ENCODE measurements around the gene CMTM8. TPM values are rescaled to one million over a fixed set of nuclear protein-coding genes. Genes with fewer than 3 reads are reported as not detected.
A peak's percentile ranks its signal among the peaks of the same experiment; 100 is the strongest.
"Not testable (repeated sequence)": the region's sequence is repeated elsewhere in the genome, so short reads cannot be mapped to it uniquely, and the experiment has no call there.

Gene CMTM8, protein sequence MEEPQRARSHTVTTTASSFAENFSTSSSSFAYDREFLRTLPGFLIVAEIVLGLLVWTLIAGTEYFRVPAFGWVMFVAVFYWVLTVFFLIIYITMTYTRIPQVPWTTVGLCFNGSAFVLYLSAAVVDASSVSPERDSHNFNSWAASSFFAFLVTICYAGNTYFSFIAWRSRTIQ
- 0.53 TPM for total RNA-seq
- 1 to 10 TPM; 2.0 to 3.9 (median 2.4) TPM for polyA plus RNA-seq (ENCODE audit: insufficient read depth in 1 of 8, insufficient read length in 8 of 8, low replicate concordance in 1 of 8)
- long read RNA-seq, donor 1: 0 reads
- long read RNA-seq, donor 2, partial matches to known transcripts: 0 of 1 reads
- long read RNA-seq, donor 2, other reads (novel, unspliced or antisense): 0 of 1 reads
- long read RNA-seq, donor 3, partial matches to known transcripts: 0 of 4 reads
- long read RNA-seq, donor 3, other reads (novel, unspliced or antisense): 0 of 4 reads
- long read RNA-seq, donor 4, partial matches to known transcripts: 0 of 4 reads
- long read RNA-seq, donor 4, other reads (novel, unspliced or antisense): 0 of 4 reads
- long read RNA-seq, donor 5, transcript CMTM8-201 (4 exons, 1,174 nt): major isoform, 5 of 5 reads
- long read RNA-seq, donor 5, partial matches to known transcripts: 0 of 5 reads
- long read RNA-seq, donor 5, other reads (novel, unspliced or antisense): 0 of 5 reads
- long read RNA-seq, donor 6, transcript CMTM8-201 (4 exons, 1,174 nt): major isoform, 6 of 7 reads
- long read RNA-seq, donor 6, partial matches to known transcripts: 0 of 7 reads
- long read RNA-seq, donor 6, other reads (novel, unspliced or antisense): 0 of 7 reads
- long read RNA-seq, donor 7: 0 reads
- long read RNA-seq, donor 8: 0 reads
- long read RNA-seq, donor 9, partial matches to known transcripts: 0 of 1 reads
- long read RNA-seq, donor 9, other reads (novel, unspliced or antisense): 0 of 1 reads
- long read RNA-seq, donor 10, partial matches to known transcripts: 0 of 1 reads
- long read RNA-seq, donor 10, other reads (novel, unspliced or antisense): 0 of 1 reads
- long read RNA-seq, donor 11: 0 reads

- peaks cover 13% of the 10 kb centered on the region for H3K4me1 ChIP-seq (ENCODE audit: control insufficient read depth, insufficient read depth, low read length)
- peak; percentile 66 for DNase-seq
- peak within 1 kb of the TSS; percentile 70 for H3K4me3 ChIP-seq (ENCODE audit: low read length)
- H3K9me3 ChIP-seq (replicated peaks; ENCODE audit: control insufficient read depth, low read depth, low read length): peaks cover 4% of the 10 kb centered on the region
- WGBS (ENCODE audit: insufficient coverage): under 1% methylated on average over 90 of the region's 96 CpGs
- H3K36me3 ChIP-seq (ENCODE audit: control insufficient read depth, insufficient read depth, low read length): no peaks in the 10 kb centered on the region
- H3K27ac ChIP-seq (ENCODE audit: low read length): peak within 1 kb of the TSS; percentile 55
- H3K27me3 ChIP-seq (ENCODE audit: control insufficient read depth, insufficient read depth, low read length): peaks cover 18% of the 10 kb centered on the region
These were observed at the start of gene CMTM8 for GRCh38 chr3:32238453-32239306. Gene CMTM8 (plus strand): TSS chr3:32238680. CDS start chr3:32238973, 293 bp downstream.

DNA sequence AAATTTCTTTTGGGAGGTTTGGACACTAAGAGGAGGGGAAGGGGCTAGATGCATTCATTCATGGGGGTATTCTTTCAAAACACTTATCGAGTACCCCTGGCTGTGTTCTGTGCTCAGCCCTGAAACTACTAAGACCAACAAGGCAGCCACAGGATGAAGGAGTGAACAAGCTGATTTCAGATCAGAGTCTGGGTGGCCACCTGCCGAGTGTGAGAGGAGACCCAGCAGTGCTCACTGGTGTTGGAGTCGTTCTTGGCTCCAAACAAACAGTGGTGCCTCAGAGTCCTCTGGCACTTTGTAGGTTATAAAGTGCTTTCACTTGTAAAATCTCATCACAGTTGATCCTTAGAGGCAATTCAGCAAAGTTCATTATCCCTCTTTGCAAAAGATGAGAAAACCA lies 48.8 kb upstream of the CMTM8 start:
- no peaks in the 10 kb centered on the region for H3K36me3 ChIP-seq (ENCODE audit: control insufficient read depth, insufficient read depth, low read length)
- 52% methylated on average over 3 of the region's 3 CpGs for WGBS (ENCODE audit: insufficient coverage)
- DNase-seq: no peak
- no peaks in the 10 kb centered on the region for H3K9me3 ChIP-seq (replicated peaks; ENCODE audit: control insufficient read depth, low read depth, low read length)
- no peak overlapping the region for H3K27ac ChIP-seq (ENCODE audit: low read length)
- H3K27me3 ChIP-seq (ENCODE audit: control insufficient read depth, insufficient read depth, low read length): no peaks in the 10 kb centered on the region
- H3K4me3 ChIP-seq (ENCODE audit: low read length): no peak overlapping the region
- H3K4me1 ChIP-seq (ENCODE audit: control insufficient read depth, insufficient read depth, low read length): no peaks in the 10 kb centered on the region

DNA sequence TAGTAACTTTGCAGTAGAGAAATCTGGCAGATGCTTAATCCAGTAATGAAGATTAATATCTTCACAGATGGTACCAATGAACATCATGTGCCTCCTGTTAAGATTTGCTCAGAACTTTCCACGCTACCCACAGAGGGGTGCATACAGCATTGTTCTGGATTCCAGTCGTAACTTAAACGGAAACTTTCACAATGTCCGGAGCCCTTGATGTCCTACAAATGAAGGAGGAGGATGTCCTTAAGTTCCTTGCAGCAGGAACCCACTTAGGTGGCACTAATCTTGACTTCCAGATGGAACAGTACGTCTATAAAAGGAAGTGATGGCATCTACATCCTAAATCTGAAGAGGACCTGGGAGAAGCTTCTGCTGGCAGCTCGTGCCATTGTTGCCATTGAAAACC lies 47.9 kb upstream of the CMTM8 start:
- H3K36me3 ChIP-seq (ENCODE audit: control insufficient read depth, insufficient read depth, low read length); H3K4me1 ChIP-seq (ENCODE audit: control insufficient read depth, insufficient read depth, low read length); H3K27ac ChIP-seq (ENCODE audit: low read length); H3K27me3 ChIP-seq (ENCODE audit: control insufficient read depth, insufficient read depth, low read length); H3K9me3 ChIP-seq (replicated peaks; ENCODE audit: control insufficient read depth, low read depth, low read length); H3K4me3 ChIP-seq (ENCODE audit: low read length); DNase-seq: not testable (repeated sequence)
- 85% methylated on average over 3 of the region's 6 CpGs for WGBS (ENCODE audit: insufficient coverage)

DNA sequence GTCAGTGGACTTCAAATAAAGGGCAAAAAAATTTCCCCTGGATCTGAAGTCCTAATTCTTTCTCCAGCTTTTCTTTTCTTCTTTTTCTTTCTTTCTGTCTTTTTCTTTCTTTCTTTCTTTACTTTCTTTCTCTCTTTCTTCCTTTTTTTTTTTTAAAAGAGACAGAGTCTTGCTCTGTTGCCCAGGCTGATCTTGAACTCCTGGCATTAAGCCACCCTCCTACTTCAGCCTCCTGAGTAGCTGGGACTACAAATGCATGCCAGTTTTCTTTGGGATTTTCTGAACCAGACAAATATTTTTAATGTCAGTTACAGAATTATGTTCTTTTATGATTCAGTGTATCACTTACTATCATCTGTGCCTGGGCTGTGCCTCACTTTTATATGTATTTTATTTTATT lies 45.4 kb upstream of the CMTM8 start:
- Histone ChIP-seq H3K36me3 (ENCODE audit: control insufficient read depth, insufficient read depth, low read length) (no peaks in the 10 kb centered on the region), H3K27me3 (ENCODE audit: control insufficient read depth, insufficient read depth, low read length) (no peaks in the 10 kb centered on the region), H3K4me1 (ENCODE audit: control insufficient read depth, insufficient read depth, low read length) (no peaks in the 10 kb centered on the region), H3K27ac (ENCODE audit: low read length) (no peak overlapping the region), H3K4me3 (ENCODE audit: low read length) (no peak overlapping the region), H3K9me3 (replicated peaks; ENCODE audit: control insufficient read depth, low read depth, low read length) (no peaks in the 10 kb centered on the region)
- no peak for DNase-seq

GRCh38 chr3:32194653-32195052 lies 43.8 kb upstream of the CMTM8 start:
- H3K4me1 ChIP-seq (ENCODE audit: control insufficient read depth, insufficient read depth, low read length): peaks cover under 1% of the 10 kb centered on the region
- H3K27ac ChIP-seq (ENCODE audit: low read length): no peak overlapping the region

DNA sequence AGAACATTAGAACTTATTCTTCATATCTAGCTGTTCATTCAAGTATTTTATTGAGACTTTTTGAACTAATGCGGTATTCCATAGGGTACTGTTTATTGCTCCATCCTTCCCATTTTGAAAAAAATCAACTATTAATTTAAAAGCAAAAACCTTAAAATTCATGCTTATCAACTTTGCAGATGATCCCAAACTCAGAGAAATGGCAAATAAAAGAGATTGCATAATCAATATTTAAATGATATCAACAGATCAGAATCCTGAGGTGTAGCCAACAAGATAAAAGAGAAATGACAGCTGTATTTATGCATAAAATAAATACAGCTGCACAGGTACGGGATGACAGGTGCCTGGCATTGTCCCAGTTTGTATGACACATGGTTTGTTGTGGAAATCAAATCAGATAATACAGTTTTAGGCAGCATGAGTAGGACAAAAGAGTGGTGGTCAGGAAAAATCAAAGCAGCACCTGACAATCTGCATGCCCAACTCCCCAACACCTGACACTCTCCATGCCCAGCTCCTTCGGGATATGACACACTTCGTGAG lies 42.4 kb upstream of the CMTM8 start:
- Histone ChIP-seq H3K4me1 (ENCODE audit: control insufficient read depth, insufficient read depth, low read length) (peaks cover 9% of the 10 kb centered on the region), H3K27me3 (ENCODE audit: control insufficient read depth, insufficient read depth, low read length) (no peaks in the 10 kb centered on the region), H3K9me3 (replicated peaks; ENCODE audit: control insufficient read depth, low read depth, low read length) (no peaks in the 10 kb centered on the region), H3K4me3 (ENCODE audit: low read length) (no peak overlapping the region), H3K27ac (ENCODE audit: low read length) (no peak overlapping the region), H3K36me3 (ENCODE audit: control insufficient read depth, insufficient read depth, low read length) (no peaks in the 10 kb centered on the region)
- DNase-seq: no peak
- 50% methylated on average over 1 of the region's 4 CpGs for WGBS (ENCODE audit: insufficient coverage)

More at GRCh38 chr3:32194653-32195052, 43.8 kb upstream of the CMTM8 start:
- Histone ChIP-seq H3K27me3 (ENCODE audit: control insufficient read depth, insufficient read depth, low read length) (no peaks in the 10 kb centered on the region), H3K4me3 (ENCODE audit: low read length) (no peak overlapping the region), H3K9me3 (replicated peaks; ENCODE audit: control insufficient read depth, low read depth, low read length) (no peaks in the 10 kb centered on the region), H3K36me3 (ENCODE audit: control insufficient read depth, insufficient read depth, low read length) (no peaks in the 10 kb centered on the region)
- 69% methylated on average over 1 of the region's 1 CpG for WGBS (ENCODE audit: insufficient coverage)
- DNase-seq: no peak

GRCh38 chr3:32197991-32198390 lies 40.5 kb upstream of the CMTM8 start:
- Histone ChIP-seq H3K27me3 (ENCODE audit: control insufficient read depth, insufficient read depth, low read length) (no peaks in the 10 kb centered on the region), H3K27ac (ENCODE audit: low read length) (no peak overlapping the region), H3K4me3 (ENCODE audit: low read length) (no peak overlapping the region), H3K9me3 (replicated peaks; ENCODE audit: control insufficient read depth, low read depth, low read length) (no peaks in the 10 kb centered on the region), H3K4me1 (ENCODE audit: control insufficient read depth, insufficient read depth, low read length) (peaks cover 16% of the 10 kb centered on the region), H3K36me3 (ENCODE audit: control insufficient read depth, insufficient read depth, low read length) (no peaks in the 10 kb centered on the region)
- whole genome bisulfite sequencing (ENCODE audit: insufficient coverage): no CpG with 5 or more reads among the region's 1 CpG
- no peak for DNase-seq

- H3K27ac ChIP-seq (ENCODE audit: low read length): no peak overlapping the region
- H3K27me3 ChIP-seq (ENCODE audit: control insufficient read depth, insufficient read depth, low read length): no peaks in the 10 kb centered on the region
- no peaks in the 10 kb centered on the region for H3K9me3 ChIP-seq (replicated peaks; ENCODE audit: control insufficient read depth, low read depth, low read length)
- H3K4me3 ChIP-seq (ENCODE audit: low read length): no peak overlapping the region
- H3K4me1 ChIP-seq (ENCODE audit: control insufficient read depth, insufficient read depth, low read length): peaks cover 16% of the 10 kb centered on the region
- DNase-seq: no peak
- H3K36me3 ChIP-seq (ENCODE audit: control insufficient read depth, insufficient read depth, low read length): no peaks in the 10 kb centered on the region
- 78% methylated on average over 3 of the region's 3 CpGs for WGBS (ENCODE audit: insufficient coverage)
These were observed 39.8 kb upstream of the CMTM8 start for GRCh38 chr3:32198714-32199113.

DNA sequence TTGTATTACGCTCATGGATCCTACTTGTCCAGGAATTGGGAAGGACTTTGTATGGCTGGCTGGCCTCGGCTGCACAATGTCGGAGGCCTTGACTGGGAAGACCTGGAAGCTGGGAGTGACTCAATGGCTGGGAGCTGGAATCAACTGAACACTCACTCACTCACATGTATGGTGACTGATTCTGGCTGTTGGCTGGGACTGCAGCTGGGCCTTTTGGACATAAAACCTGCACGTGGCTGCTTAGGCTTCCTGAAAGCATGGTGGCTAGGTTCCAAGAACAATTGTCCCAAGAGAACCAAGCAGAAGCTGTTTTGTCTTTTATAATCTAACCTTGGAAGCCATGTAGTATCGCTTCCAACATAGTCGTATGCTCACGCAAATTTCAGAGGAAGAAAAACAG lies 38.0 kb upstream of the CMTM8 start:
- WGBS (ENCODE audit: insufficient coverage): 29% methylated on average over 2 of the region's 7 CpGs
- DNase-seq: peak; percentile 97

More for the DNA sequence above, 38.0 kb upstream of the CMTM8 start:
- H3K36me3 ChIP-seq (ENCODE audit: control insufficient read depth, insufficient read depth, low read length): no peaks in the 10 kb centered on the region
- no peaks in the 10 kb centered on the region for H3K27me3 ChIP-seq (ENCODE audit: control insufficient read depth, insufficient read depth, low read length)
- H3K4me3 ChIP-seq (ENCODE audit: low read length): no peak overlapping the region
- peak overlapping the region; percentile 75 for H3K27ac ChIP-seq (ENCODE audit: low read length)
- no peaks in the 10 kb centered on the region for H3K9me3 ChIP-seq (replicated peaks; ENCODE audit: control insufficient read depth, low read depth, low read length)
- H3K4me1 ChIP-seq (ENCODE audit: control insufficient read depth, insufficient read depth, low read length): peaks cover 16% of the 10 kb centered on the region

Data from muscle of leg (tissue), 16 donors.